Brain pericyte (primary cell): ENCODE results near the gene TRAF3IP1.

Source experiments
- DNase-seq: peaks from one replicate; pipeline ENCODE4 v3.0.0-alpha.2; 2012; ENCODE audit warnings: low read depth, low spot score

The TRAF3IP1 gene

GRCh38 chr2:238287737-238288649 lies 32.3 kb upstream of the TRAF3IP1 start, which contains the start of gene PER2:
TSS of gene PER2 (minus strand) at chr2:238288610. CDS start at chr2:238277936, 10,674 bp downstream.
- DNase-seq: no peak

GRCh38 chr2:238288650-238289573 lies 31.4 kb upstream of the TRAF3IP1 start:
- DNase-seq: peak; percentile 90

- DNase-seq: no peak
Measured at GRCh38 chr2:238289574-238289973, 30.7 kb upstream of the TRAF3IP1 start.

DNA sequence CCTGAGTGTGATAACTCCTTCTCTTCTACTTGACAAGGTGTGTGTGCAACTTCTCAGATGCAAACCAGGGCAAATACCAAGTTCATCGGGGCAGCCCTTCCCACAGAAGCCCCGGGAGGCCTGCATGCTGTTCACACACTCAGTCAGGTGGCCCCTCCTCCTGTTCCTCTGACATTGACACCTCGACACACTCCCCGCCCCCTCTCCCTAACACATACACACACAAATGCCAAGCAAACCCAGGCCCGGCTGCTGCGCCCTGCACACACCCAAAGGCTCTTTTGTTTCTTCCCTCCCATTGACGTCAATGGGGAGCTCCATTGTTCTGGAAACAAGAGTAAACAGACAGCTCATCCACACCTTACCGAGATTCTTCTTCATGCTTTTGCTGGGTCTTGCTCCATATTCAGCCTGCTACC lies 30.2 kb upstream of the TRAF3IP1 start:
- DNase-seq: no peak

GRCh38 chr2:238290715-238291549 lies 29.4 kb upstream of the TRAF3IP1 start:
- no peak for DNase-seq

DNA sequence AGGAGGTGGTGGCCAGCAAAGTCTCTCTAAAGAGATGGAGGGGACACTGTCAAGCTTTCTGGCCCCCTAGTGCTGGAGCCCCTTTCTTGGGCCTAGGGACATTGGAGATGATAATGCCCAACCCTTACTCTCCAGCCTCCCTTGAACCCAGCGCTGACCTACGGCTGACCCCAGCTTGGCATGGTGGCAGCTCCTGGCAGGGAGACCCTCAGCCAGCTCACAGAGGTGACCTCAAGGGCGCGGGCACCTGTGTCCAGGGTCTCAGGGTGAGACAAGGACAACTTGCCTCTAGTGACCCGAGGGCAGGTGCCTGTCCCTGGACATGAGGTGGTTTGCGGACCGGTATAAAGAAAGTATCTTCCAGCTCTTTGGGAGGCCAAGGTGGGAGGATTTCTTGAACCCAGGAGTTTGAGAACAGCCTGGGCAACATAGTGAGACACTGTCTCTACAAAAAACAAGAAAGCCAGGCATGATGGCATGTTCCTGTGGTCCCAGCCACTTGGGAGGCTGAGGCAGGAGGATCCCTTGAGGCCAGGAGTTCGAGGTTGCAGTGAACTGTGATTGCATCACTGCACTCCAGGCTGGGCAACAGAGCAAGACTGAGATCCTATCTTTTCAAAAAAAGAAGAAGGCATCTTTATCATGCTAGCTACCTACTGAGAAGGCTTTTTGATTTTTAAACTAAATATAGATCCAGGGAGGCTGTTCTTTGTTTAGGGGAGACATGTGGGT lies 28.6 kb upstream of the TRAF3IP1 start:
- no peak for DNase-seq

DNA sequence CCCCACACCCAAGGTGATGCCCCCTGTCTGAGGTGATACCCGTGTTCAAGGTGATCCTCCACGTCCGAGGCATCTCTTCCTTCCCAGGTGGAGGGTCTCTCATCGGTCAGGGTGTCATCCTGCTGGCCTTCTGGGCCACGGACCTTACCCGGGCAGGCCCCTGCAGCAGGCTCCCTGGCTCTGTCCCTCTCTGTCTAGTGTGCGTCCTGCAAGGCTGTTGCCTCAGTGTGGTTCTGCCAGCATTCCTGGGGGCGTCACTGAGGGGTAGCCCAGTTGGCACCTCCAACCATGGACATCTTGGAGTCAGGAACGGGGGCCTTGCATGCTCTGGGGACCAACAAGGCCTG lies 26.3 kb upstream of the TRAF3IP1 start:
- DNase-seq: no peak

DNA sequence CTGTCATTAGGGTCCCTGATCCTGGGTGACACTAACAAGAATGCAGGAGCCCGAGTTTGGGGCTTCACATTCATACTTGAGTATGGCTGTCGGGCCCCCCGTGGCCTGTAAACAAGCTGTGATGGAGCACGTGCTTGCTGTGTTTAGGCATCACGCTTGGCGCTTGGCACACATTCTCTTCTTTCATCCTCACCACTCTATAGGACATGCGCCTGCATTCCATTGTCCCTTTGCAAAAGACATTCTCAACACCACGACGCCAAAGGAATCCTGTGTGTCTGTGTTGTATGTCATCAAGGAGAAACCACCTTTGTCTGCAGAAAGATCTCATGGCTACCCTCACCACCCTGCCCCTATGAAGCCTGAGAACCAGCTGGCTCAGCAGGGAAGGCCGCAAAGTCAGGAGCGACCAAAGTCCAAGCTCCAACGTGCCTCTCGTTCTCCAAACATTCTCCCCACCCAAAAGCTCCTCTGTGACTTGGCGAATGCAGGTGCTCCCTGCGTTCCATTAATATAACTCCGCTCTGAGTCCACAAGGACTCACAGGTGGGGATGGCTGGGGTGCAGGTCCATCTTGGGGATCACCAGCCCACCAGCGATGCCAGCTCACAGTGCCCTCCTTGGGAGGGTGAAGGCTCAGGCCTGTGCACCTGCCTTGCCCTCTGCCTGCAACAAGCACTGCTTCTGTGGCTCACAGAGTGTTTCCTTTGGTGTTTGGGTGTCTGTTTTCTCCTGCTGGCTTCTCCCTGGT lies 25.8 kb upstream of the TRAF3IP1 start:
- DNase-seq: no peak

DNA sequence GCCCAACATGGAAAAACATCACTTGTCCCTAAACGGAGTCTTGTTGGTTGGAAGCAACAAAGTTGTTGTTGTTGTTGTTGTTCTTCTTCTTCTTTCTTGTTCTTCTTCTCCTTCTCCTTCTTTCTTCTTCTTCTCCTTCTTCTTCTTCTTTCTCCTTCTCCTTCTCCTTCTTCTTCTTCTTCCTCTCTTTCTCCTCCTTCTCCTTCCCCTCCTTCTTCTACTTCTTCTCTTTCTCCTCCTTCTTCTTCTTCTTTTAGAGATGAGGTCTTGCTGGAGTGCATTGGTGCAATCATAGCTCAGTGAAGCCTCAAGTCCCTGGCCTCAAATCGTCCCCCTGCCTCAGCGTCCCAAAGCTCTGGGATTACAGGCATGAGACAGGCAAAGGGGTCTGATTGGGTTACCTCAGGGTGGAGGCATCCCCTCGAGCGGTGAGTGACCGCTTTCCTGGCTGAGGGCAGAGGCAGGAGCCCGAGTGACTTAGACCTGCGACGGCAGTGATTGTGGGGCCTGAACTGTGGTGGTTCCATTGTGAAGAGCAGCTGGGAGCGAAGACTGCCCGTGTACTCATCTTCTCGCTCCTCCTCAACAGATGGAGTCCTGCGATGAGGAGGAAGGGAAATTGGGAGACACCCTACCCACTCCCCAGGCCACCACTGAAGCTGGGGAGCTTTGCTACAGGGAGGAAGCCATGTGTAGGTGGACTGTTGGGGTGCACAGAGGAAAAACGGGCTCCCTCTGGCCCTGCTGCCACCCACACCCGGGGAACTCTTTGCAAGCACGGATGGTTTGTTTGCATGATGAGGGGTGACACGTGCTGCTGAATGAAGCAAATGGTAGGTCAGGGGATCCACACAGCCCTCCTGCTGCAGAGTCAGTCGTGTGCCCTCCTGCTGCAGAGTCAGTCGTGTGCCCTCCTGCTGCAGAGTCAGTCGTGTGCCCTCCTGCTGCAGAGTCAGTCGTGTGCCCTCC lies 24.9 kb upstream of the TRAF3IP1 start:
- no peak for DNase-seq

- DNase-seq: no peak
Measured at GRCh38 chr2:238296638-238297457, 23.5 kb upstream of the TRAF3IP1 start.

DNA sequence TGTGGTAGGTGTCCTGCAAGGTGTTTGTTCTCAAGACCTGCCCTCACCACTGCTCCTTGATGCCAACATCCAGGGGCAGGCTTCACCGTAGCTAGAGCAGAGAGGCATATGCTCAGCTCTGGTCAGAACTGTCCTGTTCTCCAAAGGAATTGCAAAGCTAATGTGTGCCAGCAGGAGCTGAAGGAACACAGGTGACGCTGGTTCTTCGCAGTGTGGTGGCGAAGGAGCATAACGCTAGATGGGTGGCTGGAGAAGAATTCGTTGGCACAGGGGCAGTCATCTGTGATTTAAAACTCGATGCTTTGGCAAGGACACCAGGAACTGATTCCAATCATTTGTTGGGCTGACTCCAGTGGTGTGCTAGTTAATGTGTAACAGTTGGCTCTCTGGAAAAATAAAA lies 20.5 kb upstream of the TRAF3IP1 start:
- DNase-seq: no peak

DNA sequence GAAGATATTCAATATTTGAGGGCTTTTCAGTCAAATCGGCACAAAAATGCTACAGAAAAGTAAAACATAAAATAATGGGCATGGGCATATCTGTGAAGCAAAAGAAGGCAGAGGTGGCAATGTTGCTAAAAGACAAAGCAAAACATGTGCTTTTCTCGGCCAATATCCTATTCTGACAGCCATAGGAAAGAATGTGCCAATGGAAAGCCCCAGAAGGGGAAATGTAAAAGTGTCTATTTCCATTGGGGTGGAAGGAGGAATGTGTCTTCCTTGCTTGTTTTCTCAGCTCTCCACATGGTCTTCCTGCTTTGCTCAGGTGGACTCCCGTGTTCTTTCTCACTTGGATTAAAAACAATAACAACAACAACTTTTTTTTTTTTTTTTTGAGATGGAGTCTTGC lies 18.2 kb upstream of the TRAF3IP1 start:
- no peak for DNase-seq

DNA sequence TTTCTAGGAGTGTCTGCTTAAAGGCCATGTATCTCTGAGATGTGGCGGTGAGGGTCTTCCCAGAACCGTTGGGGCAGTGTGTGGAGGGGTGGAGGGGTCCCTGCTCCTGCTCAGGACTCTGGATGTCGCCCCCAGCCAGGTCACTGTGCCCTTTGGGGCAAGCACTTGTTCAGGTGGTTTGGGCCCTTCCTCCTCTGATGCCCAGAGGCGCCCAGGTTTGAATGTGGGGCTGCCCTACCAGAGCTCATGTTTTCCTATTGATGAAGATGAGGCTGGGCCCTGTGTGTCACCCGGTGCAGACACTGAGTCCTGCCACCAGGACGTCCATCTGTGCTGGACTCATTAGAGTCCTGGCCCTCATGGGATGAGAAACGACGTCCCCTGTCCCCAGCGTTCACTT lies 17.6 kb upstream of the TRAF3IP1 start:
- DNase-seq: no peak

DNA sequence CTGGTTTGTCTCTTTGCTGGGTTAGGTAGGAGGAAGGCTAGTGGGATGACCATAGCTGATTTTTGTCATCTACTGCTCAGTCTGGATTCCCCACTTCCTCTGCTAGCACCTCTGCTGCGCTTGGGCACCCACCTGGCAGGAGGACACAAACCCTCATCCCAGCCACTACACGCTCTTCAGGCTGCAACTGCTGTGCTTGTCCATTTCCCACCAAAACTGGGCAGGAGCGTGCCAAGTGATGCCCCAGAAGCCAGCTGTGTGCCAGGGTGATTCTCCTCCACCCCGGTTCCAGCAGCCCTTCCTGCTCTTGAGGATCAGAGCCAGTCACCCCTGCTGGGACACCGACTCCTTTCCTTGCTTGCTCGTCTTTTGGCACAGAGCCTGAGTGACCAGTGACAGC lies 16.2 kb upstream of the TRAF3IP1 start:
- DNase-seq: no peak

DNA sequence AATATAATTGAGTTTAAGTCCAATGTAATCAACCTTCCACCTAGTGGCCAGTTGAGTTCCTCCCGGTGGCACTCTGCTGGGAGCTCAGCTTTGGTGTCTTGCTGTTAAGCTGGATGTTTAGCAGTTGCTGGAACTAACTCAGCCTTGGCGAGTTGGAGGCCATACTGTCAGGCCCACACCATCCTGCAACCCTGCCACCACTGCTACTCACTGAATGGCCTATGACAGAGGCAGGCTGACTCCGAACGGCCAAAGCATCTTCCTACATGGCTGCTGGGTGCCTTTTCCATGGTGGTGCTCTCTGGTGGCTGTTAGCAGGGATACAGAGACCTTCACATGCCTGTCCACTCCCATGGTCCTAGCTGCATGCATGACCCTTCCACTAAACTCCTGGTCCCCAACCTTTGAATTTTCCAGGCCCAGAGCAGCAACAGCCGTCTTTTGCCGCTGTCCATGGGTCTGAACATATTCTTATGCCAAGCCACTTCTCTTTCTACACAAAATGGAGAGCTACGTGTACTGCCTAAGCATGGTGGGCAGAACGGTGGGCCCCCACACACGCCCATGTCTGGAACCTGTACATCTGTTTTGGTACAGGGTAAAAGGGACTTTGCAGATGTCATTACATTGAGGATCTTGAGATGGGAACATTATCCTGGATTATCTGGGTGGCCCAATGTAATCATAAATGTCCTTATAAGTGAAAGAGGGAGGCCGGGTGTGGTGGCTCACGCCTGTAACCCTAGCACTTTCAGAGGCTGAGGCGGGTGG lies 15.0 kb upstream of the TRAF3IP1 start:
- no peak for DNase-seq

- no peak for DNase-seq
Measured at GRCh38 chr2:238305965-238306671, 14.2 kb upstream of the TRAF3IP1 start.

GRCh38 chr2:238306672-238306998 lies 13.7 kb upstream of the TRAF3IP1 start:
- DNase-seq: no peak
